Aorta (tissue), 5 donors: ENCODE data around the gene GALNT18. TPM values are rescaled to one million over a fixed set of nuclear protein-coding genes. Genes with fewer than 3 reads are reported as not detected.

Experiments
- ATAC-seq: fragments of 200-7000 bp; cut with Tn5 transposase; one replicate; pipeline ENCODE4 v1.9.1; 2022; ENCODE audit warnings: moderate library complexity; ENCODE audit not compliant: low FRiP score
- DNase-seq, 2 donors: peaks; one replicate each; pipeline ENCODE4 v3.0.0-alpha.2; 2020
- H3K27ac ChIP-seq, 2 donors: one replicate each; pipeline ENCODE4 v1.5.1; 2013; ENCODE audit warnings: low read length in 2 of 2, mild to moderate bottlenecking in 2 of 2, moderate library complexity in 2 of 2, control low read depth in 1 of 2, inconsistent platforms in 1 of 2, low read depth in 1 of 2
- H3K27me3 ChIP-seq, 2 donors: one replicate each; pipeline ENCODE4 v1.6.1; 2013; ENCODE audit warnings: control low read depth in 1 of 2, low read length in 1 of 2, mild to moderate bottlenecking in 1 of 2, moderate library complexity in 1 of 2; ENCODE audit not compliant: insufficient read depth in 2 of 2, control insufficient read depth in 1 of 2
- H3K36me3 ChIP-seq, 2 donors: one replicate each; pipeline ENCODE4 v1.6.1; 2013; ENCODE audit warnings: control low read depth in 1 of 2, low read length in 1 of 2, mild to moderate bottlenecking in 1 of 2; ENCODE audit not compliant: insufficient read depth in 2 of 2, control insufficient read depth in 1 of 2
- H3K4me1 ChIP-seq, 2 donors: one replicate each; pipeline ENCODE4 v1.6.1; 2013; ENCODE audit warnings: low read length in 2 of 2, control low read depth in 1 of 2, mild to moderate bottlenecking in 1 of 2, moderate library complexity in 1 of 2; ENCODE audit not compliant: insufficient read depth in 2 of 2, control insufficient read depth in 1 of 2
- H3K4me3 ChIP-seq, 2 donors: one replicate each; pipeline ENCODE4 v1.5.1; 2013; ENCODE audit warnings: low read length in 2 of 2, control low read depth in 1 of 2, mild to moderate bottlenecking in 1 of 2
- H3K9me3 ChIP-seq: one replicate; pipeline ENCODE4 v1.6.1; 2013; ENCODE audit warnings: mild to moderate bottlenecking, low read length; ENCODE audit not compliant: control insufficient read depth
- WGBS, 2 donors: extraction: QIAGEN DNeasy Blood & Tissue Kit; methylation state at CpG; one replicate each; pipeline ENCODE4 v1.1.7; 2013; 5-methylcytosine and 5-hydroxymethylcytosine counted together
- intact Hi-C, 2 donors: fragments of 100-400 bp; cut with DNase I; formaldehyde crosslinking; loops; one replicate each; pipeline versions ENCODE4 v1.14.2 to v1.15.0; 2022
- polyA plus RNA-seq, 2 donors: library from polyadenylated mRNA; stranded (reverse); fragments of 200-250 nt; gene quantifications; one replicate each; pipeline ENCODE4 v1.2.3, GENCODE V29; 2013
- total RNA-seq, 2 donors: library from RNA; stranded (reverse); fragmentation: NEBNext Ultra II Directional; extraction: Animal tissue kit (Norgen Biotek cat#: 25700); gene quantifications; one replicate each; pipeline ENCODE4 v1.2.1, GENCODE V29; 2021
- donor health status: healthy with polysubstance abuse.
- donor health status: Bipolar disorder and iron deficiency.
- donor health status: DM: no; HTN: no; CAD: no.
- donor health status: DM: no; HTN: no; CAD: no.
- donor health status: DM: yes; HTN: yes; CAD: no.

GALNT18 gene
- total and polyA plus RNA-seq, 4 donors = 5.3 to 60.6 (median 21.4) TPM

DNA sequence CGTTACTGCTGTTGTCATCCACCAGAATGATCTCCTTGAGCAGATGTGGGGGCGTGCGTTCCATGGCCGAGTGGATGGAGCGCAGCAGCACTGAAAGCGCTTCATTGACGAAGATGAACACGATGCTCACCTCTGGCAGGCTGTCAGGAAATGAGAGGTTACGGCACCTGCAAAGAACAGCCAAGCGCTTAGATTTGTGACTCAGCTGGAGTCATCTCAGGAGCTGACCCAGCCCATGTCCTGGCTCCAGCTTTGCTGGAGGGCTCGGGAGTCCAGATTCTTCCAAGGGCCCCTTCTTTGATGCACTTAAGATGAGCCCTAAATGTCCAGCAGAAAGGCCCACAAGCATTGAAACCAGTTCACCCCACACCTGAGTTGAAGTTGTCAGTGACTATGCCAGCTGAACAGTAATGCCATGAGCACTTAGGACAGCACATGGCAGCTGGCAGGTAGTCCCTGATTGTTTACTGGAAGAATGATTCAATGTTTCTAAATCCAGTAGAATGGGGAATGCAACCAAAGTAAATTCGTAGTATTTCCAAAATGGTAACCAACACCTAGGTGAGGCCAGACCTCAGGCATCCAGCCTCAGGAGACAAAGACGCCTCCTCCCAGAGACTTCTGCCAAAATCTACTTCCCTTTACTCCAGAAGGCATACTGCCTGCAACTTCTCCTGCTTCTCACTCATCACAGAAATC is 189.0 kb downstream of the GALNT18 start:
- no peak overlapping the region for H3K4me3 ChIP-seq
- H3K9me3 ChIP-seq = no peaks in the 10 kb centered on the region
- no peaks in the 10 kb centered on the region for H3K4me1 ChIP-seq
- no peak for ATAC-seq
- intact Hi-C loops = no loop called here
- no peaks in the 10 kb centered on the region for H3K27me3 ChIP-seq
- H3K36me3 ChIP-seq = peaks cover 0 to 3% of the 10 kb centered on the region in 2 donors
- no peak for DNase-seq
- 91 to 93% methylated on average over 13 of the region's 13 CpGs for WGBS, 2 donors
- no peak overlapping the region for H3K27ac ChIP-seq

DNA sequence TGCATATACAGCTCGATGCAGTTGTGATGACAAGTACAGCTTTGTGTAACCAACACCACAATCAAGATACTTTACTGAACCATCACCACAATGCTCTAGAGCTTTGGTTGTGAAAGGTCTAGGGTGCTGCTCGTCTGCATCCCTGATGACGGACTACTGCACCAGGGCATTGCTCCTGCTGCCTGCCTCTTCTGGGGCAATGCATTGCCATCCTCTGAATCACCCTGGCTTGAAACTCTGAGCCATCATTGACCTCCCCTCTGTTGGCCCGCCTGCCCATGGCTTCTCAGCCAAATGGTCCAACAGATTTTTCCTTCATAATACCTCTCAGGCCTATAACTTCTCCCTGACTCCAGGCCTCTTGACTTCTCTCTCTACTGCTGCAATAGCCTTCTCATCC is 191.4 kb downstream of the GALNT18 start:
- DNase-seq (no peak), ATAC-seq (no peak)
- H3K9me3 ChIP-seq = no peaks in the 10 kb centered on the region
- WGBS, 2 donors = 70 to 74% methylated on average over 4 of the region's 4 CpGs
- no peaks in the 10 kb centered on the region for H3K27me3 ChIP-seq
- no peak overlapping the region for H3K4me3 ChIP-seq
- H3K27ac ChIP-seq = no peak overlapping the region
- H3K4me1 ChIP-seq = no peaks in the 10 kb centered on the region
- intact Hi-C loops = no loop called here
- H3K36me3 ChIP-seq = peaks cover 0 to 3% of the 10 kb centered on the region in 2 donors

GRCh38 chr11:11428714-11429113 is 193.1 kb downstream of the GALNT18 start:
- 74 to 76% methylated on average over 4 of the region's 4 CpGs for WGBS, 2 donors
- Histone ChIP-seq H3K36me3 (peaks cover 0 to 3% of the 10 kb centered on the region in 2 donors), H3K27me3 (no peaks in the 10 kb centered on the region), H3K27ac (no peak overlapping the region), H3K4me1 (no peaks in the 10 kb centered on the region), H3K9me3 (no peaks in the 10 kb centered on the region), H3K4me3 (no peak overlapping the region)
- DNase-seq = no peak
- intact Hi-C loops = no loop called here
- no peak for ATAC-seq

- ATAC-seq (no peak), DNase-seq (no peak)
- Histone ChIP-seq H3K4me3 (no peak overlapping the region), H3K27me3 (no peaks in the 10 kb centered on the region), H3K9me3 (no peaks in the 10 kb centered on the region), H3K27ac (peak overlapping the region in 1 of 2 donors; percentile 28), H3K4me1 (no peaks in the 10 kb centered on the region), H3K36me3 (peaks cover 0 to 3% of the 10 kb centered on the region in 2 donors)
- intact Hi-C loops = no loop called here
- 59 to 61% methylated on average over 5 of the region's 5 CpGs for WGBS, 2 donors
Measured at GRCh38 chr11:11427542-11427941, 194.3 kb downstream of the GALNT18 start.

- peak overlapping the region in 1 of 2 donors; percentile 28 for H3K27ac ChIP-seq
- H3K27me3 ChIP-seq = no peaks in the 10 kb centered on the region
- no peaks in the 10 kb centered on the region for H3K9me3 ChIP-seq
- H3K36me3 ChIP-seq = peaks cover 0 to 2% of the 10 kb centered on the region in 2 donors
- no peak for DNase-seq
- 41 to 42% methylated on average over 9 of the region's 9 CpGs for WGBS, 2 donors
- H3K4me3 ChIP-seq = no peak overlapping the region
- intact Hi-C loops = no loop called here
- ATAC-seq = no peak
- no peaks in the 10 kb centered on the region for H3K4me1 ChIP-seq
Measured at GRCh38 chr11:11427140-11427539, 194.7 kb downstream of the GALNT18 start.

- ATAC-seq (no peak), DNase-seq (no peak)
- no peaks in the 10 kb centered on the region for H3K4me1 ChIP-seq
- intact Hi-C loops = no loop called here
- WGBS, 2 donors = 81 to 84% methylated on average over 4 of the region's 4 CpGs
- no peaks in the 10 kb centered on the region for H3K36me3 ChIP-seq
- no peak overlapping the region for H3K4me3 ChIP-seq
- no peaks in the 10 kb centered on the region for H3K27me3 ChIP-seq
- no peaks in the 10 kb centered on the region for H3K9me3 ChIP-seq
- peak overlapping the region in 1 of 2 donors; percentile 60 for H3K27ac ChIP-seq
Measured at GRCh38 chr11:11426226-11426952, 195.4 kb downstream of the GALNT18 start.

GRCh38 chr11:11425806-11426205 is 196.0 kb downstream of the GALNT18 start:
- Histone ChIP-seq H3K9me3 (no peaks in the 10 kb centered on the region), H3K27ac (no peak overlapping the region), H3K4me1 (no peaks in the 10 kb centered on the region), H3K27me3 (no peaks in the 10 kb centered on the region), H3K36me3 (no peaks in the 10 kb centered on the region), H3K4me3 (no peak overlapping the region)
- ATAC-seq (no peak), DNase-seq (no peak)
- intact Hi-C loops = no loop called here
- 93 to 95% methylated on average over 5 of the region's 5 CpGs for WGBS, 2 donors

DNA sequence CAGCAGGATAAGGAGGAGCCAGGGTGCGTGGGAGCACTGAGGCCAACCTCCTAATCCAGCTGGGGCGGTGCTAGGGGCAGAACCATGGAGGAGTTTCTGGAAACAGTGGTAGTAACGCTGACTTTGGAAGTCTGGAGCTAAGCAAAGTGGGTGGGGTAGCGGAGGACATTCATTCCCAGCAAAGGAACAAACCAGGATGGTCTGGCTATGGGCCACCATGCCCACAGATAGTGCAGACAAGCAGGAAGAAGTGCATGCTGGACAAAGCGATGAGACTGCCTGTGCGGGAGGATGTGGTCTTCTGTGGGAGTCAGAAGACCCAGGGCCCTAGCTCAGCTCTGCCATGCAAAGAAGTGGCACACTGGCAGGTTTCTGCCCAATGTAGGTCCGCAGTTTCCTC is 197.1 kb downstream of the GALNT18 start:
- H3K4me1 ChIP-seq = peaks cover 0 to under 1% of the 10 kb centered on the region in 2 donors
- ATAC-seq = no peak
- H3K27ac ChIP-seq = no peak overlapping the region
- no peak overlapping the region for H3K4me3 ChIP-seq
- H3K36me3 ChIP-seq = no peaks in the 10 kb centered on the region
- no peaks in the 10 kb centered on the region for H3K9me3 ChIP-seq
- no peaks in the 10 kb centered on the region for H3K27me3 ChIP-seq
- intact Hi-C loops = no loop called here
- WGBS, 2 donors = 97 to 98% methylated on average over 7 of the region's 7 CpGs
- no peak for DNase-seq
